Caco-2 (cell line): ENCODE measurements around the gene FIGNL1. TPM values are rescaled to one million over a fixed set of nuclear protein-coding genes. Genes with fewer than 3 reads are reported as not detected.

Experiments used
- BruUV-seq: library from RNA; stranded (reverse); fragments of 400-500 nt; replicated peaks from 2 replicates; lab custom pipeline; 2021; lab: Mats Ljungman, UMichigan
- CTCF ChIA-PET: fragments of 300-600 bp; sonication (Branson Sonifier 250); formaldehyde crosslinking; loops from one replicate; lab custom pipeline; 2022; ENCODE audit warnings: antibody characterized with exemption; lab: Charles Lee
- POLR2A ChIA-PET: fragments of 300-600 bp; sonication (Branson Sonifier 250); formaldehyde crosslinking; loops from one replicate; lab custom pipeline; 2022; ENCODE audit warnings: antibody characterized with exemption; lab: Charles Lee
- DNase-seq, 2 experiments: peaks; one replicate each; pipeline versions ENCODE4 v3.0.0 to v3.0.0-alpha.2; 2020 to 2022
- H3K27me3 ChIP-seq: replicated peaks from 2 replicates; pipeline ENCODE4 v1.6.0; 2011; ENCODE audit warnings: low read length; ENCODE audit not compliant: control insufficient read depth, insufficient read depth
- H3K36me3 ChIP-seq: 2 replicates; pipeline ENCODE4 v1.5.1; 2011; ENCODE audit warnings: low read length; ENCODE audit not compliant: control insufficient read depth, insufficient read depth
- H3K4me1 ChIP-seq: fragments of 250-450 bp; sonication (Bioruptor Pico); 2 replicates; pipeline ENCODE4 v1.5.1; 2020; ENCODE audit warnings: mild to moderate bottlenecking
- H3K4me3 ChIP-seq: 2 replicates; pipeline ENCODE4 v1.5.1; 2011; ENCODE audit warnings: low read depth, mild to moderate bottlenecking, control low read depth, low read length
- H3K9me3 ChIP-seq: fragments of 250-450 bp; sonication (Bioruptor Pico); 2 replicates; pipeline ENCODE4 v1.5.1; 2020; ENCODE audit warnings: mild to moderate bottlenecking, moderate library complexity
- H3K27ac Mint-ChIP-seq: one replicate; pipeline ENCODE4 v1.8.0; 2022; ENCODE audit warnings: mixed read lengths; ENCODE audit not compliant: unreplicated experiment
- H3K27me3 Mint-ChIP-seq: one replicate; pipeline ENCODE4 v1.8.0; 2022; ENCODE audit warnings: mixed read lengths; ENCODE audit not compliant: insufficient read depth, unreplicated experiment
- H3K36me3 Mint-ChIP-seq: one replicate; pipeline ENCODE4 v1.8.0; 2022; ENCODE audit warnings: mild to moderate bottlenecking, mixed read lengths; ENCODE audit not compliant: insufficient read depth, unreplicated experiment
- H3K4me1 Mint-ChIP-seq: one replicate; pipeline ENCODE4 v1.8.0; 2022; ENCODE audit warnings: low read depth, mixed read lengths; ENCODE audit not compliant: unreplicated experiment
- H3K4me3 Mint-ChIP-seq: one replicate; pipeline ENCODE4 v1.8.0; 2022; ENCODE audit warnings: mild to moderate bottlenecking, moderate library complexity, mixed read lengths; ENCODE audit not compliant: unreplicated experiment
- H3K9me3 Mint-ChIP-seq: one replicate; pipeline ENCODE4 v1.8.0; 2022; ENCODE audit warnings: mixed read lengths; ENCODE audit not compliant: unreplicated experiment
- CTCF ChIP-seq, 2 experiments: fragments of 200-600 bp in 1 of 2; IDR thresholded peaks; 1 replicate in 1 of 2; 2 replicates in 1 of 2; pipeline versions ENCODE4 v1.5.1 to v1.8.0; 2011 to 2022; ENCODE audit warnings: antibody characterized with exemption in 1 of 2, control low read depth in 1 of 2, inconsistent platforms in 1 of 2, low read depth in 1 of 2, low read length in 1 of 2, mild to moderate bottlenecking in 1 of 2, moderate library complexity in 1 of 2; ENCODE audit not compliant: insufficient read depth in 1 of 2, severe bottlenecking in 1 of 2, unreplicated experiment in 1 of 2
- intact Hi-C: fragments of 100-400 bp; cut with micrococcal nuclease; formaldehyde crosslinking; loops from one replicate; pipeline ENCODE4 v1.10.0; 2022; ENCODE audit not compliant: unreplicated experiment
- total RNA-seq: library from RNA; stranded (reverse); gene quantifications from 2 replicates; pipeline ENCODE4 v1.2.3, GENCODE V29; 2022

Gene FIGNL1
- total RNA-seq, 1 experiment from 2014 or later = 47.2 TPM

- no TSS peak for BruUV-seq
Measured at GRCh38 chr7:50397971-50398324, 52.2 kb downstream of the FIGNL1 start.

DNA sequence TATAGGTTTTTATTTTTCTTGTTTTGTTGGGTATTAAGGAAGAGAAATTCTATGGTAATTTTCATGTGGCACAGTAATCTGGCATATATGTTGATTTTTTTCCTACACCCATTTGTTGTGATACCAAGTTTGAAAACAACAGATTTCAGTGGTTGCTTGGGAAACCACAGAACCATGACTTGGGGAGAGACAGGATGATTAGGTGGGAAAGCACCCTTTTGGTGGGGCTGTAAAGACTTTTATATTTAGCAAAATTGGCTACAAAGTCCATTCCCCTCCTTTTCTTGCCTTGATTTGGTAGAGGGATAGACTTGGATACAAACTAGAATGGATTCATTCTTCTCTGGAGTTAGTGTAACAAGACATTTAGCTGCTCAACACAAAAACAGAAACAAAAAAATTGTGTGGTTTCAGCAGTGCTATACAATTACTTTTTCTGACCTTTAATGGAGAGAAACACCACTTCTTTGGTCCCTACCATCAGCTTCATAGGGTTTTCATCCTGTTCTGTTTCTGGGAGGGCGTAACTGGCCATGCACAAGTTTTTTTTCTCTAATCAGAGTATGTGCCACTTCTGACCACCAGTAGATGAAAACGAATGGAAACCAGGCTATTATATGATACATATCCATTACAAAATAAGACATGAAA is 52.7 kb downstream of the FIGNL1 start:
- no peak overlapping the region for H3K4me3 ChIP-seq
- intact Hi-C loops = no loop called here

More at GRCh38 chr7:50397971-50398324, 52.2 kb downstream of the FIGNL1 start:
- Histone ChIP-seq H3K4me3 (no peak overlapping the region), H3K9me3 (no peaks in the 10 kb centered on the region), H3K36me3 (no peaks in the 10 kb centered on the region), H3K4me1 (no peaks in the 10 kb centered on the region), H3K27me3 (no peaks in the 10 kb centered on the region)
- H3K27me3 Mint-ChIP-seq = peaks cover 28% of the 10 kb centered on the region
- no peak overlapping the region for H3K4me3 Mint-ChIP-seq
- CTCF ChIA-PET = no interaction called here
- no peaks in the 10 kb centered on the region for H3K9me3 Mint-ChIP-seq
- intact Hi-C loops = no loop called here
- no peaks in the 10 kb centered on the region for H3K4me1 Mint-ChIP-seq
- DNase-seq = no peak
- TF ChIP-seq CTCF (IDR thresholded peaks at IDR 0.05; ENCODE audit: insufficient read depth in 1 of 2, low read depth in 1 of 2, low read length in 1 of 2, severe bottlenecking in 1 of 2, unreplicated experiment in 1 of 2) = no peak
- peaks cover 6% of the 10 kb centered on the region for H3K36me3 Mint-ChIP-seq
- no peak overlapping the region for H3K27ac Mint-ChIP-seq
- POLR2A ChIA-PET = no interaction called here

GRCh38 chr7:50396856-50397255 is 53.3 kb downstream of the FIGNL1 start:
- no peak overlapping the region for H3K27ac Mint-ChIP-seq
- POLR2A ChIA-PET = no interaction called here

More for the DNA sequence above, 52.7 kb downstream of the FIGNL1 start:
- DNase-seq = no peak
- peaks cover 6% of the 10 kb centered on the region for H3K36me3 Mint-ChIP-seq
- peaks cover 33% of the 10 kb centered on the region for H3K27me3 Mint-ChIP-seq
- BruUV-seq = no TSS peak
- no peaks in the 10 kb centered on the region for H3K9me3 Mint-ChIP-seq
- Histone ChIP-seq H3K27me3 (no peaks in the 10 kb centered on the region), H3K4me1 (no peaks in the 10 kb centered on the region), H3K36me3 (no peaks in the 10 kb centered on the region), H3K9me3 (no peaks in the 10 kb centered on the region)
- no peak overlapping the region for H3K27ac Mint-ChIP-seq
- no peak for TF ChIP-seq CTCF (IDR thresholded peaks at IDR 0.05; ENCODE audit: insufficient read depth in 1 of 2, low read depth in 1 of 2, low read length in 1 of 2, severe bottlenecking in 1 of 2, unreplicated experiment in 1 of 2)
- POLR2A ChIA-PET = no interaction called here
- CTCF ChIA-PET = no interaction called here
- H3K4me3 Mint-ChIP-seq = no peak overlapping the region
- H3K4me1 Mint-ChIP-seq = no peaks in the 10 kb centered on the region

More at GRCh38 chr7:50396856-50397255, 53.3 kb downstream of the FIGNL1 start:
- H3K9me3 ChIP-seq = no peaks in the 10 kb centered on the region
- Mint-ChIP-seq H3K36me3 (peaks cover 6% of the 10 kb centered on the region), H3K27me3 (peaks cover 33% of the 10 kb centered on the region), H3K4me3 (no peak overlapping the region), H3K9me3 (no peaks in the 10 kb centered on the region), H3K4me1 (no peaks in the 10 kb centered on the region)
- no peaks in the 10 kb centered on the region for H3K4me1 ChIP-seq
- H3K4me3 ChIP-seq = no peak overlapping the region
- H3K27me3 ChIP-seq = no peaks in the 10 kb centered on the region
- CTCF ChIA-PET = no interaction called here
- no TSS peak for BruUV-seq
- TF ChIP-seq CTCF (IDR thresholded peaks at IDR 0.05; ENCODE audit: insufficient read depth in 1 of 2, low read depth in 1 of 2, low read length in 1 of 2, severe bottlenecking in 1 of 2, unreplicated experiment in 1 of 2) = no peak
- no peak for DNase-seq
- intact Hi-C loops = no loop called here
- H3K36me3 ChIP-seq = no peaks in the 10 kb centered on the region
